H9 (cell line): ENCODE results near the gene ZSWIM3. TPM values are rescaled to one million over a fixed set of nuclear protein-coding genes. Genes with fewer than 3 reads are reported as not detected.
A peak's percentile ranks its signal among the peaks of the same experiment; 100 is the strongest.

Source experiments
- DNase-seq: peaks from one replicate; pipeline ENCODE4 v3.0.0-alpha.2; 2017
- H2AFZ ChIP-seq: one replicate; pipeline ENCODE4 v1.6.1; 2013; ENCODE audit warnings: mild to moderate bottlenecking, low read length, control low read depth, moderate library complexity
- H2AK5ac ChIP-seq: 2 replicates; pipeline ENCODE4 v1.6.1; 2013; ENCODE audit warnings: low read length, control low read depth, mixed read lengths; ENCODE audit not compliant: insufficient read length
- H2BK120ac ChIP-seq: one replicate; pipeline ENCODE4 v1.6.1; 2013; ENCODE audit warnings: low read depth, mild to moderate bottlenecking, low read length, control low read depth, inconsistent platforms; ENCODE audit not compliant: poor library complexity, severe bottlenecking
- H2BK12ac ChIP-seq: 2 replicates; pipeline ENCODE4 v1.6.1; 2013; ENCODE audit warnings: low read length, control low read depth, mixed read lengths, low read depth; ENCODE audit not compliant: insufficient read length
- H2BK15ac ChIP-seq: 2 replicates; pipeline ENCODE4 v1.6.1; 2013; ENCODE audit warnings: low read depth, low read length, control low read depth
- H2BK20ac ChIP-seq: one replicate; pipeline ENCODE4 v1.6.1; 2013; ENCODE audit warnings: low read depth, mild to moderate bottlenecking, low read length, control low read depth, inconsistent platforms; ENCODE audit not compliant: poor library complexity, severe bottlenecking
- H2BK5ac ChIP-seq: 2 replicates; pipeline ENCODE4 v1.6.1; 2013; ENCODE audit warnings: low read length, control low read depth, mixed read lengths; ENCODE audit not compliant: insufficient read length
- H3K14ac ChIP-seq: 2 replicates; pipeline ENCODE4 v1.6.1; 2013; ENCODE audit warnings: low read length, control low read depth; ENCODE audit not compliant: insufficient read depth
- H3K18ac ChIP-seq: 2 replicates; pipeline ENCODE4 v1.6.1; 2013; ENCODE audit warnings: low read depth, mild to moderate bottlenecking, mixed read lengths, low read length, control low read depth; ENCODE audit not compliant: insufficient read length
- H3K23ac ChIP-seq: 2 replicates; pipeline ENCODE4 v1.6.1; 2013; ENCODE audit warnings: low read length, control low read depth, mixed read lengths, low read depth; ENCODE audit not compliant: insufficient read length
- H3K23me2 ChIP-seq: 2 replicates; pipeline ENCODE4 v1.6.1; 2013; ENCODE audit warnings: low read depth, mild to moderate bottlenecking, mixed read lengths, low read length, control low read depth; ENCODE audit not compliant: insufficient read length, poor library complexity, severe bottlenecking
- H3K27ac ChIP-seq: 2 replicates; pipeline ENCODE4 v1.5.1; 2013; ENCODE audit warnings: low read length, control low read depth, mixed read lengths, low read depth; ENCODE audit not compliant: insufficient read length
- H3K27me3 ChIP-seq: 2 replicates; pipeline ENCODE4 v1.6.1; 2013; ENCODE audit warnings: low read length, control low read depth, inconsistent platforms; ENCODE audit not compliant: insufficient read depth
- H3K4ac ChIP-seq: 2 replicates; pipeline ENCODE4 v1.6.1; 2013; ENCODE audit warnings: low read depth, mild to moderate bottlenecking, control low read depth, inconsistent platforms, low read length, moderate library complexity
- H3K4me1 ChIP-seq: 2 replicates; pipeline ENCODE4 v1.6.1; 2013; ENCODE audit warnings: low read length, control low read depth, inconsistent platforms; ENCODE audit not compliant: insufficient read depth
- H3K4me2 ChIP-seq: 2 replicates; pipeline ENCODE4 v1.6.1; 2013; ENCODE audit warnings: low read length, control low read depth, mixed read lengths; ENCODE audit not compliant: insufficient read length, insufficient read depth
- H3K56ac ChIP-seq: 2 replicates; pipeline ENCODE4 v1.6.1; 2013; ENCODE audit warnings: low read depth, mild to moderate bottlenecking, mixed read lengths, low read length, control low read depth; ENCODE audit not compliant: insufficient read length
- H3K79me1 ChIP-seq: 2 replicates; pipeline ENCODE4 v1.6.1; 2013; ENCODE audit warnings: low read depth, mild to moderate bottlenecking, moderate library complexity, low read length, control low read depth, inconsistent platforms; ENCODE audit not compliant: insufficient read depth, poor library complexity, severe bottlenecking
- H3K79me2 ChIP-seq: 2 replicates; pipeline ENCODE4 v1.6.1; 2013; ENCODE audit warnings: low read length, control low read depth, inconsistent platforms; ENCODE audit not compliant: insufficient read depth
- H3K9ac ChIP-seq: 2 replicates; pipeline ENCODE4 v1.6.1; 2013; ENCODE audit warnings: low read length, control low read depth, mixed read lengths; ENCODE audit not compliant: insufficient read length; ENCODE audit errors: extremely low read depth
- H3K9me3 ChIP-seq: one replicate; pipeline ENCODE4 v1.6.1; 2013; ENCODE audit warnings: low read depth, low read length, inconsistent platforms; ENCODE audit not compliant: control insufficient read depth
- H3T11ph ChIP-seq: one replicate; pipeline ENCODE4 v1.6.1; 2013; ENCODE audit warnings: mild to moderate bottlenecking, low read length, control low read depth, inconsistent platforms
- H4K20me1 ChIP-seq: one replicate; pipeline ENCODE4 v1.6.1; 2013; ENCODE audit not compliant: control insufficient read depth, insufficient read length, insufficient read depth
- H4K5ac ChIP-seq: 2 replicates; pipeline ENCODE4 v1.6.1; 2013; ENCODE audit warnings: low read depth, mild to moderate bottlenecking, mixed read lengths, low read length, control low read depth; ENCODE audit not compliant: insufficient read length
- H4K8ac ChIP-seq: replicated peaks from 2 replicates; pipeline ENCODE4 v1.6.1; 2013; ENCODE audit warnings: low read length, control low read depth, mixed read lengths, low read depth; ENCODE audit not compliant: insufficient read length
- H4K91ac ChIP-seq: 2 replicates; pipeline ENCODE4 v1.6.1; 2013; ENCODE audit warnings: low read depth, mild to moderate bottlenecking, moderate library complexity, mixed read lengths, low read length, control low read depth; ENCODE audit not compliant: insufficient read length
- H3K27ac Mint-ChIP-seq, 3 experiments: 2 replicates in 2 of 3; 3 replicates in 1 of 3; pipeline ENCODE4 v1.8.0; 2020 to 2021; ENCODE audit warnings: mixed read lengths in 3 of 3, mild to moderate bottlenecking in 1 of 3, moderate library complexity in 1 of 3
- H3K27me3 Mint-ChIP-seq: 2 replicates; pipeline ENCODE4 v1.8.0; 2021; ENCODE audit warnings: low read depth, mild to moderate bottlenecking, moderate library complexity, mixed read lengths
- H3K36me3 Mint-ChIP-seq, 3 experiments: 2 replicates in 2 of 3; 3 replicates in 1 of 3; pipeline ENCODE4 v1.8.0; 2020 to 2021; ENCODE audit warnings: low read depth in 3 of 3, mixed read lengths in 3 of 3; ENCODE audit not compliant: insufficient read depth in 1 of 3
- H3K4me1 Mint-ChIP-seq, 2 experiments: 2 replicates each; pipeline ENCODE4 v1.8.0; 2020; ENCODE audit warnings: mixed read lengths in 2 of 2
- H3K4me3 Mint-ChIP-seq, 2 experiments: 2 replicates in 1 of 2; 3 replicates in 1 of 2; pipeline ENCODE4 v1.8.0; 2020 to 2021; ENCODE audit warnings: mild to moderate bottlenecking in 2 of 2, mixed read lengths in 2 of 2, moderate library complexity in 1 of 2
- H3K9me3 Mint-ChIP-seq, 2 experiments: 2 replicates in 1 of 2; 3 replicates in 1 of 2; pipeline ENCODE4 v1.8.0; 2020; ENCODE audit warnings: mild to moderate bottlenecking in 2 of 2, mixed read lengths in 2 of 2, moderate library complexity in 1 of 2
- CTCF ChIP-seq: fragments of 200-600 bp; sonication (generic); conservative IDR thresholded peaks from 3 replicates; pipeline ENCODE4 v1.8.0; 2021; ENCODE audit warnings: antibody characterized with exemption, mild to moderate bottlenecking
- WGBS: extraction: QIAGEN DNeasy Blood & Tissue Kit; methylation state at CpG from one replicate; pipeline ENCODE4 v1.1.7; 2013; ENCODE audit warnings: missing lambda C conversion rate, low lambda C conversion rate, mixed read lengths; ENCODE audit not compliant: insufficient read length; ENCODE audit errors: extremely low coverage; 5-methylcytosine and 5-hydroxymethylcytosine counted together
- total RNA-seq: library from RNA; stranded (reverse); gene quantifications from 2 replicates; pipeline ENCODE4 v1.2.1, GENCODE V29; 2021

ZSWIM3 gene
- total RNA-seq, 1 experiment from 2014 or later, result 8.0 TPM

- no peaks in the 10 kb centered on the region for H3K9me3 Mint-ChIP-seq
- Histone ChIP-seq H4K5ac (no peak overlapping the region), H3K4me2 (no peak overlapping the region), H3K14ac (no peak overlapping the region), H3K27me3 (no peaks in the 10 kb centered on the region), H2AK5ac (no peak overlapping the region), H3T11ph (no peak overlapping the region), H2BK15ac (no peak overlapping the region), H3K56ac (no peak overlapping the region), H4K91ac (no peak overlapping the region), H3K9me3 (no peaks in the 10 kb centered on the region), H3K27ac (no peak overlapping the region), H3K18ac (no peak overlapping the region), H2BK120ac (no peak overlapping the region), H4K20me1 (no peaks in the 10 kb centered on the region), H3K9ac (no peak overlapping the region), H3K79me2 (no peaks in the 10 kb centered on the region), H2BK12ac (no peak overlapping the region), H3K23ac (no peak overlapping the region), H2AFZ (no peak overlapping the region), H3K4me1 (no peaks in the 10 kb centered on the region), H3K4ac (no peak overlapping the region), H2BK5ac (no peak overlapping the region), H3K23me2 (no peaks in the 10 kb centered on the region), H4K8ac (no peak overlapping the region), H3K79me1 (no peaks in the 10 kb centered on the region), H2BK20ac (no peak overlapping the region)
- WGBS, result no CpG with 5 or more reads among the region's 7 CpGs
- DNase-seq, result no peak
- peak overlapping the region in 2 of 3 experiments; percentile 25 to 46; a peak in 2 of 7 replicates for H3K27ac Mint-ChIP-seq
- H3K4me3 Mint-ChIP-seq, result no peak overlapping the region
- no peaks in the 10 kb centered on the region; the same call in 1 of the 2 replicates for H3K27me3 Mint-ChIP-seq
- peaks cover 23 to 56% (median 47%) of the 10 kb centered on the region in 3 experiments for H3K36me3 Mint-ChIP-seq
- H3K4me1 Mint-ChIP-seq, result no peaks in the 10 kb centered on the region
- no peak for TF ChIP-seq CTCF
Observed at GRCh38 chr20:45897692-45898091, 40.3 kb downstream of the ZSWIM3 start.
